EL (cell line): ENCODE results near the gene TRIM29.
A peak's percentile ranks its signal among the peaks of the same experiment; 100 is the strongest.

Experiments
- DNase-seq: peaks from one replicate; pipeline ENCODE4 v3.0.0-alpha.2; 2016

Gene TRIM29

GRCh38 chr11:120096369-120097191 lies 41.3 kb downstream of the TRIM29 start:
- no peak for DNase-seq

- DNase-seq = no peak
These were observed 42.4 kb downstream of the TRIM29 start for GRCh38 chr11:120095516-120095915.

- DNase-seq = no peak
These were observed 46.2 kb downstream of the TRIM29 start for GRCh38 chr11:120091701-120092100.

GRCh38 chr11:120091121-120091520 lies 46.8 kb downstream of the TRIM29 start:
- DNase-seq = no peak

- no peak for DNase-seq
These were observed 47.5 kb downstream of the TRIM29 start for GRCh38 chr11:120090411-120090810.

GRCh38 chr11:120089036-120090001 lies 48.6 kb downstream of the TRIM29 start:
- no peak for DNase-seq

- no peak for DNase-seq
These were observed 49.9 kb downstream of the TRIM29 start for GRCh38 chr11:120088056-120088455.

- DNase-seq = no peak
These were observed 51.3 kb downstream of the TRIM29 start for GRCh38 chr11:120086651-120087050.

GRCh38 chr11:120079750-120080610 lies 57.9 kb downstream of the TRIM29 start:
- DNase-seq = no peak

GRCh38 chr11:120078397-120078796 lies 59.5 kb downstream of the TRIM29 start:
- no peak for DNase-seq

GRCh38 chr11:120074076-120074475 lies 63.8 kb downstream of the TRIM29 start:
- no peak for DNase-seq

GRCh38 chr11:120073196-120073595 lies 64.7 kb downstream of the TRIM29 start:
- DNase-seq = no peak

- DNase-seq = peak; percentile 38
These were observed 69.8 kb downstream of the TRIM29 start for GRCh38 chr11:120068114-120068573.

GRCh38 chr11:120067438-120068113 lies 70.3 kb downstream of the TRIM29 start:
- DNase-seq = no peak

- no peak for DNase-seq
These were observed 71.0 kb downstream of the TRIM29 start for GRCh38 chr11:120066738-120067437.

- no peak for DNase-seq
These were observed 72.0 kb downstream of the TRIM29 start for GRCh38 chr11:120065876-120066275.

- no peak for DNase-seq
These were observed 72.7 kb downstream of the TRIM29 start for GRCh38 chr11:120065176-120065575.

- DNase-seq = no peak
These were observed 73.6 kb downstream of the TRIM29 start for GRCh38 chr11:120064341-120064740.

- no peak for DNase-seq
These were observed 74.1 kb downstream of the TRIM29 start for GRCh38 chr11:120063686-120064340.

- no peak for DNase-seq
These were observed 75.4 kb downstream of the TRIM29 start for GRCh38 chr11:120062561-120062930.
